Endothelial cell of umbilical vein (primary cell): Measurements from ENCODE around the gene ELAVL1. TPM values are rescaled to one million over a fixed set of nuclear protein-coding genes. Genes with fewer than 3 reads are reported as not detected.

Experiments
- BruUV-seq: library from RNA; stranded (reverse); fragments of 400-500 nt; replicated peaks from 2 replicates; lab custom pipeline; 2021; lab: Mats Ljungman, UMichigan
- CTCF ChIA-PET: fragments of 300-600, 350-600 bp; sonication (Branson Sonifier 250); formaldehyde crosslinking; loops from one replicate; lab custom pipeline; 2021; ENCODE audit warnings: antibody characterized with exemption, inconsistent platforms; lab: Charles Lee
- POLR2A ChIA-PET: fragments of 300-600, 350-600 bp; sonication (Branson Sonifier 250); formaldehyde crosslinking; loops from one replicate; lab custom pipeline; 2021; ENCODE audit warnings: antibody characterized with exemption, inconsistent platforms; lab: Charles Lee
- DNase-seq: peaks from one replicate; pipeline ENCODE4 v3.0.0-alpha.2; 2011; ENCODE audit warnings: low read depth, low spot score
- FAIRE-seq: peaks from 2 replicates; lab custom pipeline; 2011; peaks lifted over from hg19 to GRCh38; lab: Jason Lieb, UNC
- H2AFZ ChIP-seq: 2 replicates; pipeline ENCODE4 v1.6.0; 2012; ENCODE audit warnings: low read depth, low read length, control low read depth, inconsistent platforms
- H3K27ac ChIP-seq: 2 replicates; pipeline ENCODE4 v1.5.1; 2011; ENCODE audit warnings: low read depth, mild to moderate bottlenecking, control low read depth, low read length, moderate library complexity; ENCODE audit not compliant: insufficient read depth
- H3K27me3 ChIP-seq, 2 experiments: 2 replicates each; pipeline versions ENCODE4 v1.6.0 to v1.6.1; 2011; ENCODE audit warnings: low read length in 2 of 2, mixed read lengths in 1 of 2; ENCODE audit not compliant: control insufficient read depth in 2 of 2, insufficient read depth in 2 of 2
- H3K36me3 ChIP-seq, 2 experiments: 2 replicates in 1 of 2; 3 replicates in 1 of 2; pipeline ENCODE4 v1.5.1; 2011; ENCODE audit warnings: low read length in 2 of 2, mild to moderate bottlenecking in 1 of 2, moderate library complexity in 1 of 2; ENCODE audit not compliant: control insufficient read depth in 2 of 2, insufficient read depth in 2 of 2; ENCODE audit errors: extremely low read depth in 1 of 2
- H3K4me1 ChIP-seq: 3 replicates; pipeline ENCODE4 v1.5.1; 2011; ENCODE audit warnings: mild to moderate bottlenecking, low read length; ENCODE audit not compliant: control insufficient read depth, insufficient read depth; ENCODE audit errors: extremely low read depth
- H3K4me2 ChIP-seq: 2 replicates; pipeline ENCODE4 v1.6.1; 2011; ENCODE audit warnings: low read length, control low read depth, mixed read lengths; ENCODE audit not compliant: insufficient read depth
- H3K4me3 ChIP-seq, 3 experiments: fragments of 200-600 bp in 1 of 3; sonication (generic), shearing (Covaris generic) in 1 of 3; replicated peaks in 1 of 3; 2 replicates each; pipeline ENCODE4 v1.5.1; 2011 to 2016; ENCODE audit warnings: control low read depth in 3 of 3, low read length in 3 of 3, mild to moderate bottlenecking in 2 of 3, inconsistent platforms in 1 of 3, low read depth in 1 of 3, moderate library complexity in 1 of 3; ENCODE audit not compliant: insufficient read depth in 1 of 3
- H3K79me2 ChIP-seq: 2 replicates; pipeline ENCODE4 v1.6.0; 2012; ENCODE audit warnings: low read length, inconsistent platforms; ENCODE audit not compliant: control insufficient read depth, insufficient read depth
- H3K9ac ChIP-seq: replicated peaks from 2 replicates; pipeline ENCODE3; 2011; ENCODE audit warnings: low read length, control low read depth; ENCODE audit not compliant: insufficient read depth; ENCODE audit errors: extremely low read depth
- H3K9me1 ChIP-seq: replicated peaks from 3 replicates; pipeline ENCODE4 v1.6.0; 2011; ENCODE audit warnings: mild to moderate bottlenecking, low read length; ENCODE audit not compliant: control insufficient read depth, insufficient read depth; ENCODE audit errors: extremely low read depth
- H3K9me3 ChIP-seq: replicated peaks from 2 replicates; pipeline ENCODE4 v1.5.1; 2012; ENCODE audit warnings: low read length, inconsistent platforms; ENCODE audit not compliant: control insufficient read depth, insufficient read depth
- H4K20me1 ChIP-seq: replicated peaks from 2 replicates; pipeline ENCODE3; 2011; ENCODE audit warnings: mild to moderate bottlenecking, low read length; ENCODE audit not compliant: control insufficient read depth, insufficient read depth; ENCODE audit errors: extremely low read depth
- EZH2 ChIP-seq: IDR thresholded peaks from 2 replicates; pipeline ENCODE4 v1.6.1; 2012; ENCODE audit warnings: borderline replicate concordance, low read depth, mild to moderate bottlenecking, moderate library complexity, low read length, inconsistent platforms; ENCODE audit not compliant: severe bottlenecking
- FOS ChIP-seq: IDR thresholded peaks from 2 replicates; pipeline ENCODE4 v1.6.1; 2011; ENCODE audit warnings: mild to moderate bottlenecking, low read length, moderate library complexity, borderline replicate concordance; ENCODE audit not compliant: insufficient read depth
- GATA2 ChIP-seq: IDR thresholded peaks from 2 replicates; pipeline ENCODE4 v1.7.0; 2011; ENCODE audit warnings: low read depth, mild to moderate bottlenecking, moderate library complexity, mixed read lengths, low read length; ENCODE audit not compliant: insufficient read length, insufficient read depth
- JUN ChIP-seq: IDR thresholded peaks from 2 replicates; pipeline ENCODE4 v1.6.1; 2011; ENCODE audit warnings: borderline replicate concordance, low read depth; ENCODE audit not compliant: insufficient read length, insufficient read depth
- MYC ChIP-seq: IDR thresholded peaks from one replicate; pipeline ENCODE4 v1.6.1; 2011; ENCODE audit warnings: mild to moderate bottlenecking, low read depth, low read length
- POLR2A ChIP-seq: IDR thresholded peaks from 2 replicates; pipeline ENCODE4 v1.6.1; 2012; ENCODE audit warnings: low read depth, mild to moderate bottlenecking, control low read depth, low read length
- POLR2AphosphoS5 ChIP-seq: IDR thresholded peaks from 2 replicates; pipeline ENCODE4 v1.6.1; 2012; ENCODE audit warnings: low read depth, mild to moderate bottlenecking, control low read depth, low read length, moderate library complexity; ENCODE audit not compliant: insufficient read depth
- dilution Hi-C: fragments of 300-500 bp; cut with MboI; formaldehyde crosslinking; loops from one replicate; pipeline ENCODE4 v1.15.0; 2019; ENCODE audit warnings: low sequenced_read_pairs; ENCODE audit not compliant: extremely low pct_ligation_motif_present
- intact Hi-C: fragments of 100-400 bp; cut with micrococcal nuclease; formaldehyde crosslinking; loops from one replicate; pipeline ENCODE4 v1.10.0; 2022
- polyA plus RNA-seq, 4 experiments: library from polyadenylated mRNA; depleted of rRNA in 3 of 4; stranded (reverse) in 3 of 4; unstranded in 1 of 4; fragments of >200 nt; gene quantifications; 2 replicates each; pipeline versions ENCODE4 v1.2.1 to v1.2.3, GENCODE V29; 2011 to 2012; ENCODE audit warnings: missing spikeins in 1 of 4
- total RNA-seq: library from RNA; stranded (reverse); gene quantifications from 2 replicates; pipeline ENCODE4 v1.2.3, GENCODE V29; 2021
- TF ChIP-seq, protein P1 (sequence below), 2 donors: IDR thresholded peaks; 1 replicate in 1 of 2; 2 replicates in 1 of 2; pipeline ENCODE4 v1.5.1; 2011; ENCODE audit warnings: low read length in 2 of 2, mild to moderate bottlenecking in 2 of 2, moderate library complexity in 2 of 2, control low read depth in 1 of 2, inconsistent platforms in 1 of 2, low read depth in 1 of 2; ENCODE audit not compliant: insufficient read depth in 1 of 2; ENCODE audit errors: extremely low read depth in 1 of 2
- TF ChIP-seq, protein P2 (sequence below): IDR thresholded peaks from 2 replicates; pipeline ENCODE4 v1.6.1; 2011; ENCODE audit not compliant: insufficient read depth, insufficient read length

Gene ELAVL1
- total and polyA plus RNA-seq, 2 donors (not counting 3 experiments of a cell fraction or from before 2014, with no cell fraction given) = 46.8 to 134 TPM

GRCh38 chr19:7993560-7993959 lies 11.9 kb downstream of the ELAVL1 start:
- no peak for DNase-seq
- TF ChIP-seq GATA2 = no peak
- no peak for TF ChIP-seq POLR2A
- no peak for TF ChIP-seq FOS
- TF ChIP-seq EZH2 = no peak
- TF ChIP-seq MYC = no peak
- TF ChIP-seq POLR2AphosphoS5 = no peak
- TF ChIP-seq, protein P1, sequence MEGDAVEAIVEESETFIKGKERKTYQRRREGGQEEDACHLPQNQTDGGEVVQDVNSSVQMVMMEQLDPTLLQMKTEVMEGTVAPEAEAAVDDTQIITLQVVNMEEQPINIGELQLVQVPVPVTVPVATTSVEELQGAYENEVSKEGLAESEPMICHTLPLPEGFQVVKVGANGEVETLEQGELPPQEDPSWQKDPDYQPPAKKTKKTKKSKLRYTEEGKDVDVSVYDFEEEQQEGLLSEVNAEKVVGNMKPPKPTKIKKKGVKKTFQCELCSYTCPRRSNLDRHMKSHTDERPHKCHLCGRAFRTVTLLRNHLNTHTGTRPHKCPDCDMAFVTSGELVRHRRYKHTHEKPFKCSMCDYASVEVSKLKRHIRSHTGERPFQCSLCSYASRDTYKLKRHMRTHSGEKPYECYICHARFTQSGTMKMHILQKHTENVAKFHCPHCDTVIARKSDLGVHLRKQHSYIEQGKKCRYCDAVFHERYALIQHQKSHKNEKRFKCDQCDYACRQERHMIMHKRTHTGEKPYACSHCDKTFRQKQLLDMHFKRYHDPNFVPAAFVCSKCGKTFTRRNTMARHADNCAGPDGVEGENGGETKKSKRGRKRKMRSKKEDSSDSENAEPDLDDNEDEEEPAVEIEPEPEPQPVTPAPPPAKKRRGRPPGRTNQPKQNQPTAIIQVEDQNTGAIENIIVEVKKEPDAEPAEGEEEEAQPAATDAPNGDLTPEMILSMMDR (IDR thresholded peaks at IDR 0.05; ENCODE audit: extremely low read depth in 1 of 2, insufficient read depth in 1 of 2, low read depth in 1 of 2, low read length in 2 of 2) = no peak
- TF ChIP-seq JUN = no peak
- TF ChIP-seq, protein P2, sequence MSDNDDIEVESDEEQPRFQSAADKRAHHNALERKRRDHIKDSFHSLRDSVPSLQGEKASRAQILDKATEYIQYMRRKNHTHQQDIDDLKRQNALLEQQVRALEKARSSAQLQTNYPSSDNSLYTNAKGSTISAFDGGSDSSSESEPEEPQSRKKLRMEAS = no peak
- Histone ChIP-seq H3K4me2 (no peak overlapping the region), H3K9ac (no peak overlapping the region), H2AFZ (no peak overlapping the region), H3K36me3 (peaks cover 9 to 18% of the 10 kb centered on the region in 2 experiments), H4K20me1 (peaks cover 24% of the 10 kb centered on the region), H3K27me3 (no peaks in the 10 kb centered on the region), H3K9me1 (no peaks in the 10 kb centered on the region), H3K27ac (no peak overlapping the region), H3K79me2 (peaks cover 72% of the 10 kb centered on the region), H3K4me1 (no peaks in the 10 kb centered on the region), H3K9me3 (no peaks in the 10 kb centered on the region), H3K4me3 (no peak overlapping the region)
- ChIA-PET POLR2A (no interaction called here), CTCF (interaction anchor here (2.6 kb wide), 1 partner anchor 49 kb away, joined by 7 read pairs; no protein-coding TSS in a partner anchor)
- no peak for FAIRE-seq
- no TSS peak for BruUV-seq
- dilution Hi-C loops (no loop called here), intact Hi-C loops (no loop called here)
